Upper lobe of left lung (tissue), 6 donors: Measurements from ENCODE around the gene OR4C45. TPM values are rescaled to one million over a fixed set of nuclear protein-coding genes. Genes with fewer than 3 reads are reported as not detected.
"Not testable (repeated sequence)": the region's sequence is repeated elsewhere in the genome, so short reads cannot be mapped to it uniquely, and the experiment has no call there.

ENCODE experiments used
- ATAC-seq, 2 donors: fragments of 200-7000 bp; cut with Tn5 transposase; one replicate each; pipeline ENCODE4 v1.9.1; 2022; ENCODE audit warnings: mild to moderate bottlenecking in 2 of 2, moderate library complexity in 2 of 2; ENCODE audit not compliant: low FRiP score in 2 of 2
- DNase-seq, 2 donors: peaks; one replicate each; pipeline ENCODE4 v3.0.0-alpha.2; 2019 to 2020
- H3K27ac ChIP-seq, 4 donors: fragments of 200-600 bp; sonication (generic); one replicate each; pipeline ENCODE4 v1.5.1; 2016 to 2019
- H3K27me3 ChIP-seq, 4 donors: fragments of 200-600 bp; sonication (generic); one replicate each; pipeline ENCODE4 v1.5.1; 2017 to 2019
- H3K36me3 ChIP-seq, 4 donors: fragments of 200-600 bp; sonication (generic); one replicate each; pipeline ENCODE4 v1.5.1; 2016 to 2019
- H3K4me1 ChIP-seq, 4 donors: fragments of 200-600 bp; sonication (generic); one replicate each; pipeline ENCODE4 v1.5.1; 2018 to 2019
- H3K4me3 ChIP-seq, 4 donors: fragments of 200-600 bp; sonication (generic); one replicate each; pipeline ENCODE4 v1.5.1; 2017 to 2019; ENCODE audit warnings: mild to moderate bottlenecking in 2 of 4, moderate library complexity in 1 of 4
- H3K9me3 ChIP-seq, 4 donors: fragments of 200-600 bp; sonication (generic); one replicate each; pipeline ENCODE4 v1.5.1; 2018 to 2019
- CTCF ChIP-seq, 6 experiments: fragments of 450-650 bp in 4 of 6; fragments of 200-600 bp in 2 of 6; sonication (generic) in 2 of 6; IDR thresholded peaks; one replicate each; pipeline ENCODE4 v1.5.1; 2016 to 2019; ENCODE audit warnings: antibody characterized with exemption in 6 of 6
- EP300 ChIP-seq, 4 donors: sonication (generic); formaldehyde crosslinking; IDR thresholded peaks; one replicate each; pipeline ENCODE4 v1.5.1; 2017; ENCODE audit warnings: antibody characterized with exemption in 4 of 4, control low read depth in 2 of 4
- POLR2A ChIP-seq, 4 donors: fragments of 450-650 bp; IDR thresholded peaks; one replicate each; pipeline ENCODE4 v1.5.1; 2016 to 2017; ENCODE audit warnings: antibody characterized with exemption in 4 of 4, mild to moderate bottlenecking in 2 of 4
- POLR2AphosphoS5 ChIP-seq, 2 donors: sonication (generic); formaldehyde crosslinking; IDR thresholded peaks; one replicate each; pipeline ENCODE4 v1.5.1; 2017; ENCODE audit warnings: antibody characterized with exemption in 2 of 2
- WGBS, 2 donors: methylation state at CpG; one replicate each; pipeline ENCODE4 v1.1.5; 2017 to 2018; 5-methylcytosine and 5-hydroxymethylcytosine counted together
- total RNA-seq, 6 donors: library from RNA; depleted of rRNA in 4 of 6; stranded (reverse); fragments of >200 nt in 4 of 6; gene quantifications; one replicate each; pipeline versions ENCODE4 v1.1.0 to v1.2.1, GENCODE V29; 2016 to 2021
- donor health status: DM: no; HTN: no; CAD: no; lungs with moderate emphysema.
- donor health status: DM: no; HTN: yes; CAD: no; lungs with severe emphysema.

Gene OR4C45
- total RNA-seq, 6 donors from 2014 or later = not detected

GRCh38 chr11:50044647-50045046, 12.0 kb downstream of the OR4C45 start:
- Histone ChIP-seq H3K4me1 (no peaks in the 10 kb centered on the region), H3K36me3 (no peaks in the 10 kb centered on the region), H3K27me3 (no peaks in the 10 kb centered on the region), H3K27ac (no peak overlapping the region), H3K9me3 (no peaks in the 10 kb centered on the region), H3K4me3 (no peak overlapping the region)
- ATAC-seq (no peak), DNase-seq (no peak)
- TF ChIP-seq POLR2A (IDR thresholded peaks at IDR 0.05) (no peak), CTCF (IDR thresholded peaks at IDR 0.05) (no peak), POLR2AphosphoS5 (IDR thresholded peaks at IDR 0.05) (no peak), EP300 (IDR thresholded peaks at IDR 0.05) (no peak)
- WGBS, 2 donors = 88 to 92% methylated on average over 2 of the region's 2 CpGs

DNA sequence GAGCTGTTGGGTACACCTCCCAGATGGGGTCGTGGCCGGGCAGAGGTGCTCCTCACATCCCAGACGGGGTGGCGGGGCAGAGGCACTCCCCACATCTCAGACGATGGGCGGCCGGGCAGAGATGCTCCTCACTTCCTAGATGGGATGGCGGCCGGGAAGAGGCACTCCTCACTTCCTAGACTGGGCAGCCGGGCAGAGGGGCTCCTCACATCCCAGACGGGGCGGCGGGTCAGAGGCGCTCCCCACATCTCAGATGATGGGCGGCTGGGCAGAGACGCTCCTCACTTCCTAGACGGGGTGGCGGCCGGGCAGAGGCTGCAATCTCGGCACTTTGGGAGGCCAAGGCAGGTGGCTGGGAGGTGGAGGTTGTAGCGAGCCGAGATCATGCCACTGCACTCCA, 30.4 kb downstream of the OR4C45 start:
- H3K27me3 ChIP-seq, H3K4me3 ChIP-seq, H3K9me3 ChIP-seq, H3K36me3 ChIP-seq, H3K27ac ChIP-seq, H3K4me1 ChIP-seq, ATAC-seq: not testable (repeated sequence)
- DNase-seq = peak in 1 of 2 donors; percentile 58
- WGBS, 2 donors = 89 to 95% methylated on average over 4 to 16 of the region's 22 CpGs

- no peaks in the 10 kb centered on the region for H3K4me1 ChIP-seq
- no peak for ATAC-seq
- H3K4me3 ChIP-seq = no peak overlapping the region
- no peak overlapping the region for H3K27ac ChIP-seq
- peaks cover 0 to 38% (median 2%) of the 10 kb centered on the region in 4 donors for H3K9me3 ChIP-seq
- no peaks in the 10 kb centered on the region for H3K27me3 ChIP-seq
- no peaks in the 10 kb centered on the region for H3K36me3 ChIP-seq
- no peak for DNase-seq
- WGBS, 2 donors = 51 to 70% methylated on average over 3 of the region's 3 CpGs
- no peak for TF ChIP-seq CTCF (IDR thresholded peaks at IDR 0.05)
- no peak for TF ChIP-seq POLR2A (IDR thresholded peaks at IDR 0.05)
- no peak for TF ChIP-seq POLR2AphosphoS5 (IDR thresholded peaks at IDR 0.05)
Observed at GRCh38 chr11:50070389-50070788, 37.7 kb downstream of the OR4C45 start.

DNA sequence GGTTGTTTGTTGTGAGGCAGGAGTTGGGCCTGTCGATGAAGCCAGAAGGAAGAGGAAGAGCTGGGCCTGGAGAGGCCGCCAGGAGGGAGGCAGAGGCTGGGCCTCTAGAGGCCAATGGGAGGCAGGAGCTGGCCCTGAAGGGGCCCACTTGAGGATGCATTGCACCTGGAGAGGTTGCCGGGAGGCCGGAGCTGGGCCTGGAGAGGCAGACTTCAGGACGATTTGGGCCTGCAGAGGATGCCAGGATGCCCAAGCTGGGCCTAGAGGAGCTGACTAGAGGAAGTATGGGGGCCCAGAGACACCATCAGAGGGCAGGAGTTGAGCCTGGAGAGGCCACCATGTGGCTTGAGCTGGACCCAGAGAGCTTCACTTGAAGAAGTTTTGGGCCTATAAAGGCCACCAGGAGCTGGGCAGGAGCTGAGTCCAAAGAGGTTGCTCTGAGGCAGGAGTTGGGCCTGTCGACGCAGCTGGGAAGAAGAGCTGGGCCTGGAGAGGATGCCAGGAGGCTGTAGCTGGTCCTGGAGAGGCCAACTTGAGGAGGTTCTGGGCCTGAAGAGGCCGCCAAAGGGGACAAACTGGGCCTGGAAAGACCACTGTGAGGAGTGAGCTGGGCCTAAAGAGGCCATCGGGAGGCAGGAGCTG, 39.0 kb downstream of the OR4C45 start:
- no peaks in the 10 kb centered on the region for H3K36me3 ChIP-seq
- TF ChIP-seq CTCF (IDR thresholded peaks at IDR 0.05) (no peak), POLR2A (IDR thresholded peaks at IDR 0.05) (no peak), POLR2AphosphoS5 (IDR thresholded peaks at IDR 0.05) (no peak), EP300 (IDR thresholded peaks at IDR 0.05) (no peak)
- peaks cover 0 to 47% (median 2%) of the 10 kb centered on the region in 4 donors for H3K9me3 ChIP-seq
- no peaks in the 10 kb centered on the region for H3K27me3 ChIP-seq
- H3K4me1 ChIP-seq = no peaks in the 10 kb centered on the region
- no peak overlapping the region for H3K27ac ChIP-seq
- DNase-seq (peak in 1 of 2 donors; percentile 30), ATAC-seq (no peak)
- H3K4me3 ChIP-seq = no peak overlapping the region
- WGBS, 2 donors = 71 to 82% methylated on average over 7 to 9 of the region's 9 CpGs

DNA sequence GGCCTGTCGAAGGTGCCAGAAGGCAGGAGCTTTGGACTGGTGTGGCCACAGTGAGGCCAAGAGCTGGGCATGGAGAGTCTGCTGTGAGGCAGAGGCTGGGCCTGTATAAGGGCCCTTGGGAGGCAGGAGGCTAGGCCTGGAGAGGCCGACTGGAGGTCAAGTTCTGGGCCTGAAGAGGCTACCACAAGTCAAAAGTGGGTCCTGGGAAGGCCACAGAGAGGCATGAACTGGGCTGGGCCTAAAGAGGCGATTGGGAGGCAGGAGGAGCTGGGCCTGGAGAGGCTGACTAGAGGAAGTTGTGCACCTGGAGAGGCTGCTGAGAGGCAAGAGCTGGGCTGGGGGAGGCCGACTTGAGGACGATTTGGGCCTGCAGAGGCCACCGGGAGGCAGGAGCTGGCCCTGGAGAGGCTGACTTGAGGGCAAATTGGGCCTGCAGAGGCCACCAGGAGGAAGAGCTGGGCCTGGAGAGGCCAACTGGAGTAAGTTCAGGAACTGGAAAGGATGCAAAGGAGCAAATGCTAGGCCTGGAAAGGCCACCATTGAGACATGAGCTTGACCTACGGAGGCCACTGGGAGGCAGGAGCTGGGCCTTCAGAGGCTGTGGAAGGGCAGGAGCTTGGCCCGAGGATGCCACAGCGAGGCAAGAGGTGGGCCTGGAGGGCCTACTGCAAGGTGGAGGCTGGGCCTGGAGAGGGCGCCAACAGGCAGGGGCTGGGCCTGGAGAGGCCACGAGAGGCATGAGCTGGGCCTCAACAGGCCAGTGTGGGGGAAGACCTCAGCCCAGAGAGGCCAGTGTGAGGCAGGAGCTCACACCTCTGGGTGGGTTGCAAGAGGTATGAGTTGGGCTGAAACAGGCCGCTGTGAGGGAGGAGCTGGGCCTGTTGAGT, 39.8 kb downstream of the OR4C45 start:
- DNase-seq = peak in 1 of 2 donors; percentile 52
- Histone ChIP-seq H3K9me3 (peaks cover 0 to 52% (median 2%) of the 10 kb centered on the region in 4 donors), H3K27ac (no peak overlapping the region), H3K27me3 (no peaks in the 10 kb centered on the region), H3K4me3 (no peak overlapping the region), H3K4me1 (no peaks in the 10 kb centered on the region), H3K36me3 (no peaks in the 10 kb centered on the region)
- TF ChIP-seq POLR2A (IDR thresholded peaks at IDR 0.05) (no peak), POLR2AphosphoS5 (IDR thresholded peaks at IDR 0.05) (no peak), EP300 (IDR thresholded peaks at IDR 0.05) (no peak), CTCF (IDR thresholded peaks at IDR 0.05) (no peak)
- ATAC-seq = no peak
- WGBS, 2 donors = 76 to 78% methylated on average over 11 to 12 of the region's 12 CpGs
